Measurements from ENCODE around the gene CSRNP3. TPM values are rescaled to one million over a fixed set of nuclear protein-coding genes. Genes with fewer than 3 reads are reported as not detected.
A peak's percentile ranks its signal among the peaks of the same experiment; 100 is the strongest.

Gene CSRNP3
- total RNA-seq, 1 donor from 2014 or later, result 1.6 TPM

GRCh38 chr2:165549619-165550018, 80.1 kb downstream of the CSRNP3 start:
- TF ChIP-seq CTCF (conservative IDR thresholded peaks at IDR 0.05; ENCODE audit: low read depth, low read length), result no peak
- no peak overlapping the region for H3K4me3 ChIP-seq (ENCODE audit: low read depth, low read length)
- no peak for DNase-seq (ENCODE audit: low read depth)

- no peak overlapping the region for H3K4me3 ChIP-seq (ENCODE audit: low read depth, low read length)
- DNase-seq (ENCODE audit: low read depth), result no peak
- TF ChIP-seq CTCF (conservative IDR thresholded peaks at IDR 0.05; ENCODE audit: low read depth, low read length), result peak; percentile 49
Observed at GRCh38 chr2:165558832-165559231, 89.3 kb downstream of the CSRNP3 start.

GRCh38 chr2:165560377-165560988, 91.0 kb downstream of the CSRNP3 start:
- no peak for TF ChIP-seq CTCF (conservative IDR thresholded peaks at IDR 0.05; ENCODE audit: low read depth, low read length)
- H3K4me3 ChIP-seq (ENCODE audit: low read depth, low read length), result no peak overlapping the region
- DNase-seq (ENCODE audit: low read depth), result no peak

- no peak for TF ChIP-seq CTCF (conservative IDR thresholded peaks at IDR 0.05; ENCODE audit: low read depth, low read length)
- no peak overlapping the region for H3K4me3 ChIP-seq (ENCODE audit: low read depth, low read length)
- no peak for DNase-seq (ENCODE audit: low read depth)
Observed at GRCh38 chr2:165561516-165561915, 92.0 kb downstream of the CSRNP3 start.

GRCh38 chr2:165562233-165562632, 92.7 kb downstream of the CSRNP3 start:
- TF ChIP-seq CTCF (conservative IDR thresholded peaks at IDR 0.05; ENCODE audit: low read depth, low read length), result no peak
- DNase-seq (ENCODE audit: low read depth), result no peak
- no peak overlapping the region for H3K4me3 ChIP-seq (ENCODE audit: low read depth, low read length)

GRCh38 chr2:165563468-165564225, 94.1 kb downstream of the CSRNP3 start:
- DNase-seq (ENCODE audit: low read depth), result no peak
- TF ChIP-seq CTCF (conservative IDR thresholded peaks at IDR 0.05; ENCODE audit: low read depth, low read length), result peak; percentile 50
- no peak overlapping the region for H3K4me3 ChIP-seq (ENCODE audit: low read depth, low read length)

GRCh38 chr2:165566008-165566407, 96.5 kb downstream of the CSRNP3 start:
- DNase-seq (ENCODE audit: low read depth), result no peak
- no peak for TF ChIP-seq CTCF (conservative IDR thresholded peaks at IDR 0.05; ENCODE audit: low read depth, low read length)
- H3K4me3 ChIP-seq (ENCODE audit: low read depth, low read length), result no peak overlapping the region

All from epithelial cell of proximal tubule (primary cell).